ENCODE measurements around the gene PRR13. TPM values are rescaled to one million over a fixed set of nuclear protein-coding genes. Genes with fewer than 3 reads are reported as not detected.
"Not testable (repeated sequence)": the region's sequence is repeated elsewhere in the genome, so short reads cannot be mapped to it uniquely, and the experiment has no call there.

Gene PRR13
- total and polyA plus RNA-seq, 8 donors, result 41.3 to 106 (median 70.6) TPM

- Histone ChIP-seq H3K36me3 (no peaks in the 10 kb centered on the region), H3K9me3 (no peaks in the 10 kb centered on the region), H3K4me3 (no peak overlapping the region), H3K27me3 (no peaks in the 10 kb centered on the region), H3K27ac (no peak overlapping the region), H3K4me1 (peaks cover 7 to 20% (median 9%) of the 10 kb centered on the region in 3 donors)
- DNase-seq (peak in 1 of 6 donors; percentile 33), ATAC-seq (peak in 2 of 4 donors; percentile 13 to 47), FAIRE-seq (no peak)
- no peak for TF ChIP-seq CTCF (IDR thresholded peaks at IDR 0.05)
- 61 to 64% methylated on average over 7 of the region's 7 CpGs for WGBS, 2 donors
- intact Hi-C loops (cut with DNase I), result no loop called here
Observed at GRCh38 chr12:53427905-53428594, 13.5 kb upstream of the PRR13 start.

- H3K9me3 ChIP-seq, result no peaks in the 10 kb centered on the region
- intact Hi-C loops (cut with DNase I), result no loop called here
- H3K27ac ChIP-seq, result no peak overlapping the region
- H3K4me3 ChIP-seq, result no peak overlapping the region
- no peak for ATAC-seq
- H3K4me1 ChIP-seq, result peaks cover 7 to 20% (median 9%) of the 10 kb centered on the region in 3 donors
- no peak for FAIRE-seq
- DNase-seq, result no peak
- no peaks in the 10 kb centered on the region for H3K27me3 ChIP-seq
- 89 to 92% methylated on average over 7 of the region's 7 CpGs for WGBS, 2 donors
- no peak for TF ChIP-seq CTCF (IDR thresholded peaks at IDR 0.05)
- no peaks in the 10 kb centered on the region for H3K36me3 ChIP-seq
Observed at GRCh38 chr12:53428741-53429140, 12.8 kb upstream of the PRR13 start.

GRCh38 chr12:53430116-53430515 lies 11.4 kb upstream of the PRR13 start:
- H3K27me3 ChIP-seq, result no peaks in the 10 kb centered on the region
- intact Hi-C loops (cut with DNase I), result no loop called here
- H3K36me3 ChIP-seq, result no peaks in the 10 kb centered on the region
- no peaks in the 10 kb centered on the region for H3K9me3 ChIP-seq
- DNase-seq (no peak), ATAC-seq (no peak), FAIRE-seq (no peak)
- no peak for TF ChIP-seq CTCF (IDR thresholded peaks at IDR 0.05)
- H3K4me1 ChIP-seq, result peaks cover 0 to 10% (median 0%) of the 10 kb centered on the region in 3 donors
- H3K27ac ChIP-seq, result no peak overlapping the region
- 75 to 85% methylated on average over 5 of the region's 5 CpGs for WGBS, 2 donors
- no peak overlapping the region for H3K4me3 ChIP-seq

GRCh38 chr12:53431187-53431586 lies 10.3 kb upstream of the PRR13 start:
- Histone ChIP-seq H3K4me3 (no peak overlapping the region), H3K4me1 (peaks cover 0 to 3% (median 0%) of the 10 kb centered on the region in 3 donors), H3K27ac (no peak overlapping the region), H3K27me3 (no peaks in the 10 kb centered on the region), H3K36me3 (no peaks in the 10 kb centered on the region), H3K9me3 (no peaks in the 10 kb centered on the region)
- 75 to 76% methylated on average over 7 of the region's 7 CpGs for WGBS, 2 donors
- no peak for TF ChIP-seq CTCF (IDR thresholded peaks at IDR 0.05)
- ATAC-seq (no peak), FAIRE-seq (no peak), DNase-seq (peak in 1 of 6 donors; percentile 26)
- intact Hi-C loops (cut with DNase I), result no loop called here

- FAIRE-seq; H3K9me3 ChIP-seq; H3K4me3 ChIP-seq; H3K27ac ChIP-seq; intact Hi-C loops (cut with DNase I); ATAC-seq; H3K27me3 ChIP-seq; H3K4me1 ChIP-seq; H3K36me3 ChIP-seq: not testable (repeated sequence)
- DNase-seq, result peak in 1 of 6 donors; percentile 6
- WGBS, 2 donors, result 95 to 96% methylated on average over 9 of the region's 9 CpGs
Observed at GRCh38 chr12:53435326-53435725, 6.2 kb upstream of the PRR13 start.

- peaks cover 6 to 16% (median 6%) of the 10 kb centered on the region in 3 donors for H3K4me1 ChIP-seq
- FAIRE-seq; H3K4me3 ChIP-seq; H3K9me3 ChIP-seq; H3K36me3 ChIP-seq; ATAC-seq; intact Hi-C loops (cut with DNase I); H3K27ac ChIP-seq; H3K27me3 ChIP-seq: not testable (repeated sequence)
- peak in 1 of 6 donors; percentile 3 for DNase-seq
Observed at GRCh38 chr12:53439582-53439981, 2.0 kb upstream of the PRR13 start.
